GOT3 (cell line): Measurements from ENCODE around the gene ZDHHC1.

Experiments used
- DNase-seq: peaks from one replicate; lab custom pipeline; 2025; ENCODE audit warnings: mixed read lengths; lab: John Stamatoyannopoulos, UW

Gene ZDHHC1

DNA sequence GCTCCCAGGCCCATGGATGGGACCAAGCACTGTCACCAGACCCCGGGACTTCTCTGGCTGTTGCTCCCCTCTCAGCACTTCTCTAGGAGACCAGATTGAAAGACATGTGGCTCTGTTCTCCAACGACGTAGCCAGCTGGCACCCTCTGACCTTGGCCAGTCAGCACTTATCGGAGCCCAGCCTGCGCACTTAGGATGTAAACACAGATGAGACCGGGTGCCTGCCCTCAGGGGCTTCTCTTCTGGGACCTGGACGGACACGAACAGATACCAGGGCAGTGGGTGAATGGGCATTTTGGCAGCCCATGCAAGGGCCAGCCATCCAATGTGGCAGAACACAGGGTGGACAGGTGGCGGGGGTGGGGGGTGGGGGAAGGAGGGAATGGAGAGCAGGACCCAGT lies 6.6 kb downstream of the ZDHHC1 start:
- no peak for DNase-seq

DNA sequence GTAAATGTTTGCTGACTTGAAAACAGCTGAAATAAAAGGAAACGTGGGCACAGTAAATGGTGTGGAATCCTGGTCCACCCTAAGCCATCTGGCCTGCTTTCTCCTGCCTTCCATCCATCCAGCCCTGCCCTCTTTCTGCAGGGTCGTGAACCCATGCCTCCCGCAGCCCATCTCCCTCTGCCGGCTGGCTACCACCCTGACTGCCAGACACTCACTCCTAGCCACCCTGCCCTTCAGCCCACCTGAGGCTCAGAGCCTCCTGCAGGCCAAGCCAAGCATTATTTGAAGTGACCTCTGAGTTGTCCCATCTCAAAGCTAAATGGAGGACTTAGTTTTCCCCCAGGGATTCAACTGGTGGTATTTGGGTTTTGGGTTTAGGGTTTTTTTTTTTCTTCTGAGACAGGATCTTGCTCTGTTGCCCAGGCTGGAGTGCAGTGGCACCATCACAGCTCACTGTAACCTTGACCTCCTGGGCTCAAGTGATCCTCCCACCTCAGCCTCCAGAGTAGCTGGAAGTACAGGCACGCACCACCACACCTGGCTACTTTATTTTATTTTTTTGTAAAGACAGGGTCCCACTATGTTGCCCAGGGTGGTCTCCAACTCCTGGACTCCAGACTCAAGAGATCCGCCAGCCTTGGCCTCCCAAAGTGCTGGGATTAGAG lies 8.4 kb downstream of the ZDHHC1 start:
- no peak for DNase-seq

DNA sequence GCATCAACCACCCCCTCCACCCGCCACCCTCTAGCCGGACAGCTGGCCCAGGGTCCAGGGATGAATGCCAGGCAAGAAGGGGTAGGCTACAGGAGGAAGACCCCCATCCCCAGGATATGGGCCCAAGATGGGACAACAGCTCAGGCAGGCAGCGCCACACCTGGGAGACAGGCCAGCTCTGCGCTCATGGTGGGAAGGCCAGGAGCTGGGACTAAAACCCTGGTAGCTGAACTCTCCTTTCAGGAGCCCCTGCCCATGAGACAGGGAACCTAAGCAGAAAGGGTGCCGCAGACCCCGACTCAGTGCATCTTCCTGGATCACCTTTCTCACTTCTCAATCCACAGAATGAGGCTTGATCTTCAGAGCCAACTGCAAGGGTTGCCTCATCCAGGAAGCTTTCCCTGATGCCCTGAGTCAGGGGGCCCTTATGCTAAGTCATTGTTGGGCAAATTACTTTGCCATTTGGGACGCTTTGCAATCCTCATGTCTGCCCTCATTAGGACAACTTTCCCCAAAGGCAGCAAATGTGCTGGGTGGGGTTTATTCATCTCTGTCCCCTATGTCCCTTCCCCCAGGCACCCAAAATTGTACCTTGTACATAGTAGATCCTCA lies 9.0 kb downstream of the ZDHHC1 start:
- no peak for DNase-seq

DNA sequence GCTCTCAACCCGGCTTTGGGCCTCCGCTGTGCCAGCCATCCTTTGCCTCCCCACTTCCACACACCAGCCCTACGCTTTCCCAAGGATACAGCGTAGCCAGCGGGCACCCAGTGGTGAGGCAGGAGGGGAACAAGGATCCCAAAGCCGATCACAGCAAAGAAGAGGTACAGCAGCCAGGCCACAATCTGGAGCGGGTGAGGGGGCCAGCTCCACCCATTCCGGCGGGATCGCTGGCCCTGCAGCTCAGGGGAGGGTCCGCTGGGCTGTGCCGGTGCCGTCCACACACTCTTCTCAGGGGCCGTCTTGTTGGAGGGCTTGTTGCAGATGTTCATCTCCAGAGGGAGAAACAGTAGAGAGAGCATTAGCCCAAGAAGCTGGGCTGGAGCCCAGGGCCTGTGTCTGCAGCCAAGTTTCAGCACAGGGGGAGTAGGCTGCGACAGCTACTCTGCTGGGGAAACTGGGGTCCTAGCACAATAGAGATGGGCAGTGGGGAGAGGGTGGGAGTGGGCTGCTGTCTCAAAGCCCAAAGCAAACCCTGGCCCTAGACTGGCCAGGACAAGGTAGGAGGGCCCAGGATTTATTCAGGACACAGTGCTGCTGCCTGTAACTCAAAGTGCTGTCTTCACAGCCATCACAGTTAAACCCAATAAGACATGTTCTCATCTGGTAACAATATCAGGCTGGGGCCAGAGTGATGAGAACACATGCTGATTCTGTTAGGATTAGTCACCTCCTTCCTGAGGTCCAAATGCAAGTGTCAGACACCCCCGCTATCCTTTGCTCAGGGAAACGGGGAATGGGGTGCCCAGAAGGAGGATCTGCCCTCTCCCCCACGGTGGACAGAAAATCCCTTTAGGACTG lies 9.9 kb downstream of the ZDHHC1 start:
- DNase-seq = no peak

DNA sequence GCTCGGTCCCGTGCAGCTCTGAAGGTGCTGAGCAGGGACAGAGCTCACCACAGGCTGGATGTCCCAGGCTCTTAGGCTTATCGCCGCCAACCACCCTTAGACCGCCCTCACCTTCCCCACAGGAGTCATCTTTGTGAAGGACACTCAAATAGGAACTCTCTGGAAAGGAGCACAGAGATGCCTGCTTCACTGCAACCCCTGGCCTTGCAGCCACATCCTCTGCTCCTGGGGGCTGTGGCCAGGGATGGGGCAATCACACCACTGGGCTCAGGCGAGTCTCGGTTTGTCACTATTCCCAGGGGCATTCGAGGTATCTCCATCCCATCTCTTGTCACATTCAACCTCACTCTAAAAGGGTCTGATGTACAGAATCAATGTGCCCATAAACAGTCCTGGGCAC lies 10.9 kb downstream of the ZDHHC1 start:
- no peak for DNase-seq

DNA sequence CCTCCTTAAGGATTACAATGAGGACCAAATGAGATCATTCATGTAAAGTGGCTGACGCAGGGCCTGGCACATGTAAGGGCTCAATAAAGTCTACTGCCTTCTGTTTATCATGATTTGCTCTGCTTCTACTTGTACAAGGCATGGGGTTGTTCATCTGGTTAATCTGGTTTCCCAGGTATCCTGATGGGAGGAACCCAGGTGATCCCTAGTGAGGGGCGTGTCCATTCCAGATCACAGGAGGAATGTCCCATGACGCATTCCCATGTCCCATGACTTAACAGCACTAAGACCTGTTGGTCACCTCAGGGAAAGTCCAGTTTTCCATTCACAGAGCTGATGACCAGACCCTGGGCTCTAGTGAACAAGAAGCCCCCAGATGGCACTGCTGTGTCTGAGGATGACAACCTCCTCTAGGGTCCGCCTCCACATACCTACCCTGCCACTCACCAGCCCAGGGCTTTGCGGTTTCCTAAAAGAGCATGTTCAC lies 11.5 kb downstream of the ZDHHC1 start:
- DNase-seq = no peak

DNA sequence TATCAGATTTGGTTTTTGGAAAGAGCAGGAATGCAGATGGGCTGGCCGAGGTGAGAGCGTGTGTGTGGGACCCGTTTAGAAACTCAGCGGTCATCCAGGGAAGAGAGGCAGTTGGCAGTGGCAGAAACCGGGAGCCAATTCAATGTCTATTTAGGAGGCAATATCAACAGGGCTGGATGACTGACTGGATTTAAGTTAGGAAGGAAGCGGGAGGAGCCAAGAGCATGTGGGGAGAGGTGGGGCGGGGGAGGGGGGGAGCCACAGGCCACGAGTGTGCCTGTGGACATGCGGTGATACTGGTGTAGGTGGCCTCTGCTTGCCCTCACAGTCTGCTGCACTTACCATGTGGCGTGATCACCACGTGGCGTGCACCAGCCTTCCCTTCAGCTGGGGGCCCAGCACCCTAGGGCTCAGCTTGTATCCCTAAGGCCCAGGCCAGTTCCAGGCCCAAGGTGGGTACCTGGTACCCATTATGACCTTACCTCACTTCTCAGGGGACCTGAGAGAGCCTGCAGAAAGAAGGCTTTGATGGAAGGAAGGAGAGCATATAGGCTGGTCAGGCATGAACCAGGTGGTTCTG lies 12.2 kb downstream of the ZDHHC1 start:
- DNase-seq = no peak

DNA sequence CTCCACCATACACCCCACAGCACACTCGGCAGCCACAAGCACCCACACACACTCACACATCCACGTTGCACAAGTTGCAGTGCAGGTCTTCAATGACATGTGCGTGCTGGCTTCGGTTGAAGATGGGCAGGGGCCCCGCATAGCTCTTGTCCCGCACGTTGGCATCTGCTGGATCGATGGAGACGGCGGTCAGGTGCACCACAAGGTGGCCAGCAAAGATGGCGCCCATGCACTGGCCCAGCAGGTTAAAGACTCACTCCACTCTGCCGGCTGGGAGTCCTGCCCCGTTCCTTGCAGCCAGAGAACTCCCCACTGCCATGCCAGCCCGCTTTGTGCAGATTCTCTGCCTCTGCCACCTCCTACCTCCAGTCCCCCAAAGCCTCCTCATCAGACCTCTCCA lies 15.4 kb downstream of the ZDHHC1 start:
- no peak for DNase-seq

DNA sequence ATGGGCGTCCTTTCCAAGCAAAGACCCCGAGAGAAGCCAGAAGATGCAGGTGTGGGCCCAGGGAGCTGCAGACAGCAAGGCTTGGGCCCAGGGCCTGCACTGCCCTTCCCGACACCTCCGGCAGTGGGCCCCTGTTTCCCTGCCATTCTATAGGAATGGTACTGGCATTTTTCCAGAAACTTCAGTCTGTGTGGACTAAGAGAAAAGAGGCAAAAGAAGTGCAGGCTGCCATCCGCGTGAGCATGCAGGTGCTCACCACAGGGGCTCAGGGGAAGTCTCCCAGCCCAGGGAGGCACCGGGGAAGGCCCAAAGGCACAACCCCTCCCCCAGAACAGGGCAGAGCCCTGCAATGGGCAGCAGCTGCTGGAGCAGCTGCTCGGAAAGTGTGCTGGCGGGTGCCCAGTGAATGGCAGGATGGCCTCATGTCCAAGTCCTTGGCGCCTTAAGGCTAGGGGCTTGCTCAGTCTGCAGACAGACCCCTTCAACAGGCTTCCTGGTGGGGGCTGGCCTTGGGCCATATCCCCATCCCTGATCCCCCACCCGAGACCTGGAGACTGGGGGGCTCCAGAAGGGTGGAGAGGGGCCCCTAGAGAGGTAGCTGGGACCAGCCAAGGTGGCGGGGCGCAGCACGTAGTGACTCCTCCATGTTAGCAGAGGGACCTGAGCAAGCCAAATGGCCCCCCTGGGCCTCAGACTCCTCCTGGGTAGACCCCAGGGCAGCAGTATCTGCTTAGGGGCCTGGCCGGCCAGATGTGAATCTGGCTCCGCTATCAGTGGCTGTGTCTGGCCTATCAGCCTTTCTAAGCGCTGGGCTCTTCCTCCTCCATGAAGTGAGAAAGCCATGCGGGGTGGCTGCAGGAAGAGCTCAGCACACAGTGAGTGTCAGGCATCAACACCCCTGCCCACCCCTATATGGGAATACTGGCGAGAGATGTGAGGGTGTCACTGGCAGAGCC lies 16.2 kb downstream of the ZDHHC1 start:
- no peak for DNase-seq

DNA sequence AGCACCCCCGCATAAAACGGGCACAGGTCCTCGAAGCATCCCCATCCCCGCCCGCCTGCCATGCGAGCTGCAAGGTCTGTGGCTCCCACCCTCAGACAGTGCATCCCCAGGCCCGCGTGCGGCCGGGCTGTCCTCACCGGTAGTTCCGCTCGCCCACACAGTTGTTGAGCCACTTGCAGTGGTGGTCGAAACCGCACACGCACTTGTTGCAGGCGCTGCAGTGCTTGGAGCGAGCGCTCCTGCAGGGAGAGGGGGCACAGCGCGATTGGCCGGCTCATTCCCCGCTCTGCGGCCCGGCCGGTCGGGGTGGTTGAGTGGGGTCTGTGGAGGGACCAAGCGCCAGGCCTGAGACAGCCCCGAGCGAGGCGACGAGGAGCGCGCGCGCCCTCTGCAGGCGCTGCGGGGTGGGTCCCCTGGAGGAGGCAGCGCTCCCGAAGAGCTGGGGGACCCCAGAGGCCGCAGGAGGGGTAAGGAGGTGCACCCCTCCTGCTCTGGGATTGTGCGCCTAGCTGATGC lies 17.0 kb downstream of the ZDHHC1 start:
- no peak for DNase-seq

DNA sequence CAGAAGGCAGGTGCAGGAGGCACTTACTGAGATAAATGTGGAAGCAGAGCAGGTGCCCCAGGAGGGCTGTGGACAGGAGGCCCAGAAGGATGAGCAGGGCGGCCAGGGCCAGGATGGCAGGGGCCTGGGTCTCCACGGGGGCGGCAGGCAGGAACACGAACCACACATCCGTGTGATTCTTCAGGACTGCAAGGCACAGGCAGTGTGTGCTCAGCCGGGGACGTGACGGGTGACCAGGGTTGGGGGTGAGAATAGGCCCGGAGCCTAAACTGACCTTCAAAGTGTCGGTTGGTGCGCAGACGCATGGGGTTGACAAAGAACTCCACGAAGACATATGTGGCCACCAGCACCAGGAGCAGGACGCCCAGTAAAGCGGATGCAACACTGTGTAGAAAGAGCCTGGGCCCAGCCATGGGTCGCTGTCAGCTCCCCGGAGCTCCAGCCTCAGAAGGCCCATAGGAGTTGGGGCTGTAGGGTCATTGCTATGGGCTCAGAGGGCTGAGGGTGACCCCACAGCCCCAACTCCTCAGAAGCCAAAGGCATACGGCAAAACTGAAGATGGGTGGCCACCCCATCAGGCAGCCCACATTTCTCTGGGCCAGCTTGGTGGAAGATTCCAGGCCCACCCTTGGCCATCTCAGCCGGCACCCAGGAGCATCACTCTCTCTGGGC lies 17.6 kb downstream of the ZDHHC1 start:
- DNase-seq = no peak

DNA sequence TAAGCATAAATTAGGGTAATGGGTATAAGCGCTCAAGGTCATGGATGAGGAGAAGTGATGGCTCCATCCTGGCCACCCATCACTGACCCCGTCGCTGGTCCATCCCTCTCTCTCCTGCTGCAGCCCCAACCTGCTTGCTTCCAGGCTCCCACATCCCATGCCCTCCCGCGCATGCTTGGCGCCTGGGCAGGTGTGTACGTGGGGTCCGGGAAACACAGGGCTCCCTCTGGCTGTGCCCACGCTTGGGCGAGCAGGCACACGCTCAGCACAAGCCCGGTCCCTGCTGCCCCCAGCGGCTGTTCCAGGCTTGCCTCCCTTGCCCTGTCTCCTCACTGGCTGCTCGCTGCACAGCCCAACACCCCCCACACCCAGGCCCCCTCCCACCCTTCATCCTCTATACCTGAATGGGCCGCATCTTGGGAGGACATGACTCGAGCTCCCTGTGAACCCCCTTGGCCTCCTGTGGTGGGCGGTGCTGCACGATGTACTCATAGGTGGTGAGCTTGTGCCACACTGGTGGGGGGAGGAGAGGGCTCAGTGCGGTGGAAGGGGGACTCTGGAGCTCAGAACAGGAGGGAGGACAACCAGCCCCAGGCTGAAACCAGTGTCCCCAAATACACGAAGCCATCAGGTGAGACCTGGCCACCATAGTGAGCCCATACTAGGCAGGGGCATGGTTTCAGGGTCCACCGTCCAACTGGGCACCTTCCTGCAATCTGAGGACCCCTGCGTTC lies 18.3 kb downstream of the ZDHHC1 start:
- DNase-seq = no peak

DNA sequence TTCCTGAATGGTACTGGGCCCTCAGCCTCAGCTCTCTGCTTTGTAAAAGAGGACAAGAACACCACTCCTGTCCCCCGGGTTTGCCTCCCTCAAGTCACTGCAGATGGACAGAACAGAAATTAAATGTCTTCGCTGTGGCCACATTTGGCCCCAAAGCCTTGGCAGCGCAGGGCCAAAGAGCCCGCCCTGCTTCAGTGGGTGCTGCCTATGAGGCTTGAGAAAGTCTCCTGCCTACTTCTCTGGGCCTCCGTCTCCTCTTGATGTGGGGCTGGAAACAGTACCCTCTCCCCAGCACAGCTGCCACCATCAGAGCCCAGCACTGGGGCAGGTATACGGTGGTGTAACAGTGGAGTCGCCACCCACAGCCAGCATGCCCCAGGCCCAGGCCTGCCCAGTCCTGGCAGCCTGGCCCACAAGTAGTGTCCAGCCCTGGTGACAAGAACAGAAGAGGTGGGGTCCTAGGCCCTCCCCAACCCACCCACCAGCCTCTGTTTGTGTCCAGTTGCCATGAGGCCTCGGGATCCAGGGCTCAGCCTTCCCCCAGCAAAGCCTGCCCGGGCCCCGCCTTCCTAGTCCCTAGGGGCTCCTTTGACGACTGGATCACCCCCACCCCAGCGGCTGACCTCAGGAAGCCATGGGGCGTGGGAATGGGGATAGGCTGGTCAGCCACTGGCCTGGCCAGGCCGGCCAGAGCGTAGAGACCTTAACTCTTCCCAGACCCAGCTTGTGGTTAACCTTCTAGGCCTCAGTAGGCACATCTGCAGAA lies 19.1 kb downstream of the ZDHHC1 start:
- DNase-seq = no peak

DNA sequence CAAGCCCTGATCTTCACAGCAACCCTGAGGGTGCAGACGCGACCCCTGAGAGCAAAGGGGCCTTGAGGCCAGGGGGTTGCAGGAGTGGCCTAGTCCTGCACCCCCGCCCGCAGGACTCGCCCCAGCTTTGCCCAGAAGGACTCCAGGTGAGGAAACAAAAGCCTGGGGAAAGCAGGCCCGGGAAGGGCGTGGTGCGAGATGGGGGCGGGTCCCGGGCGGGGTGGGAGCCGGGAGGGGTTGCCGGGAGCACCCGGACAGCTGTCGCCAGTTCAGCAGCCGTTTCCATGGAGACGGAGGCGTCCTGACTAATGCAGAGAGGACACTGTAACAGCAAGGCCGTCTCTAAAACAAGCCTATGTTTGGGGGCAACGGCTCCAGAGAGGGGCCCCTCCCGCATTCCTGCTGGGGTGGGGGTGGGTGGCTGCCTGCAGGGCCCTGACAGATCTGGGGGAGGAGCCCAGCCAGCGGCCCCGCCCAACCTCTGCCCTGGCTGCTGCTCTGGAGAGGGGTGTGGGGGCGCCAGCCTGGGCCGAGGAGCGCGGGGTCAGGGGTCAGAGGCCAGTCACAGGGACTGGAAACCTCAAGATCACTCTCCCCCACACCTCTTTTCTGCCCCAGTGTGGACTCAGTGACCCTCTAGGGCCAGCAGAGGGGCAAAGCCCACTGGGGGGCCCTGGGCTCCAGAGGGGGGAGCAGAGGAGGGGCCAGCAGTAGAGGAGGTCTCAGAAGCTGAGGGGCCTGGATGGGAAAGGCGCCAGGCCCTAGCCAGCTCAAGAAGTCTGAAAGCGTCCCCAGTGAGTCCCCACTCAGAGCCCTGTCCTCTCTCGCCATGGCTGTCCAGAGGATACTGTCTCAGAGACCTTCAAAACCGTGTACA lies 19.9 kb downstream of the ZDHHC1 start:
- no peak for DNase-seq

DNA sequence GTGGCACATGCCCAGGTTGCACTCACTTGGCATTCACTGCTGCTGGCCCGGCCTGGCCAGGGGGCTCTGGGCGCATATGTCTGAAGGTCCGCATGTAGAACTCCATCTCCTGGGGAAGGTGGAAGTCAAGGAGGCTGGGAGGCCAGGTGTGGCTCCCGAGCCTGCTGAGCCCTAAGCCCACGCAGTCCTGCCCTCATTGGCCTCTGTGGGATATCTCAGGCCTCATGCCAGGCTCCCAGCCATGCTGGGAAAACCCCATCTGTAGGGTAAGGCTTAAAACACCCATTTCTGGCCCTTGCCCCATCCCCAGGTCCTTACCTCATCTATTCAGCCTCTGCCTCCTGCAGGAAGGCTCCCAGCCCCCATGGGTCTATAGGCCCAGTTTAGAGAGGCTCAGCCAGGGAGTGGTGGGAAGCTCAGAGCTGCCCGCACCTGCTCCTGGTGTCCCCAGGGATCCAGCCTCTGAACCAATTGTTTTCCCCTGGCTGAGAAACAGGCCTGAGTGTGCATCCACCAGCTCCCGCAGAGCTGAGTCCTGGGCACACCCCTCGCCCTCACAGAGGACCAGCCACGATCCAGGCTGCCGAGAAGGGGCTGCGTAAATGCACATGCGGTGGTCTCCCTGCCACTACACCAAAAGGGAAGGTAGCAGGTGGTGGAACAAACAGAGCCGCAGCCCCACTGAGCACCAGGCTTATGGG lies 20.7 kb downstream of the ZDHHC1 start:
- DNase-seq = no peak

DNA sequence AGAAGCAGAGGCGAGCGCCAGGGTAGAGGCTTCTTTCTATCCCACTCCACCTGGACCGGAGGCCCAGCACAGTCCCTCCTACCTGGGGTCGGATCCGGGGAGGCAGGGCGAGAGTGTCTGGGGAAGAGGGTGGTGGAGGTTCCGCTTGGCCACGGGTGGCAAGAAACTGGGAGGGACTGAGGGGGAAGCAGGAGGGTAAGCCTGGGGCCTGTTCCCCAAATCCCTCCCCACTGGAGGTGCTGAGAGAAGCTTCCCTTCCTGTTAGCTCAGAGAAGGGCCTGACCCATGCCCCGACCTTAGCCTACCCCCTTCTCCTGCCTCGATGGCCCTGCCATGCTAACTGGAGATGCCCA lies 21.2 kb downstream of the ZDHHC1 start:
- no peak for DNase-seq
